ENCODE measurements around the gene FBXO11.

FBXO11 gene

GRCh38 chr2:47849368-47849767, 56.9 kb downstream of the FBXO11 start:
- DNase-seq, result no peak

GRCh38 chr2:47844162-47844561, 62.1 kb downstream of the FBXO11 start:
- DNase-seq, result no peak

GRCh38 chr2:47843407-47843806, 62.9 kb downstream of the FBXO11 start:
- no peak for DNase-seq

- no peak for DNase-seq
Observed at GRCh38 chr2:47842846-47843245, 63.5 kb downstream of the FBXO11 start.

- no peak for DNase-seq
Observed at GRCh38 chr2:47838686-47839085, 67.6 kb downstream of the FBXO11 start.

- no peak for DNase-seq
Observed at GRCh38 chr2:47838249-47838648, 68.0 kb downstream of the FBXO11 start.

- DNase-seq, result no peak
Observed at GRCh38 chr2:47833516-47833968, 72.8 kb downstream of the FBXO11 start.

GRCh38 chr2:47822518-47822917, 83.8 kb downstream of the FBXO11 start:
- no peak for DNase-seq

GRCh38 chr2:47819834-47820233, 86.5 kb downstream of the FBXO11 start:
- DNase-seq, result no peak

GRCh38 chr2:47818777-47819176, 87.5 kb downstream of the FBXO11 start:
- DNase-seq, result no peak

GRCh38 chr2:47815764-47816163, 90.5 kb downstream of the FBXO11 start:
- no peak for DNase-seq

- DNase-seq, result no peak
Observed at GRCh38 chr2:47811668-47812067, 94.6 kb downstream of the FBXO11 start.

- DNase-seq, result no peak
Observed at GRCh38 chr2:47810850-47811249, 95.4 kb downstream of the FBXO11 start.

GRCh38 chr2:47809903-47810302, 96.4 kb downstream of the FBXO11 start:
- no peak for DNase-seq

GRCh38 chr2:47808614-47809013, 97.7 kb downstream of the FBXO11 start:
- no peak for DNase-seq

- DNase-seq, result no peak
Observed at GRCh38 chr2:47805850-47806249, 100.4 kb downstream of the FBXO11 start.

GRCh38 chr2:47803770-47804169, 102.5 kb downstream of the FBXO11 start:
- DNase-seq, result no peak

GRCh38 chr2:47803363-47803762, 102.9 kb downstream of the FBXO11 start:
- no peak for DNase-seq

GRCh38 chr2:47801118-47801517, 105.2 kb downstream of the FBXO11 start:
- DNase-seq, result no peak

- no peak for DNase-seq
Observed at GRCh38 chr2:47799031-47799609, 107.2 kb downstream of the FBXO11 start.

- no peak for DNase-seq
Observed at GRCh38 chr2:47798631-47799030, 107.7 kb downstream of the FBXO11 start.

- no peak for DNase-seq
Observed at GRCh38 chr2:47796090-47796697, 110.1 kb downstream of the FBXO11 start.

- peak; percentile 22 for DNase-seq
Observed at GRCh38 chr2:47785986-47786385, 120.3 kb downstream of the FBXO11 start.

GRCh38 chr2:47784352-47784851, 121.9 kb downstream of the FBXO11 start:
- DNase-seq, result peak; percentile 18

All from fibroblast of skin of abdomen (primary cell).